GM23248 (cell line): ENCODE measurements around the gene TRERF1.

Experiments used
- EZH2 ChIP-seq: fragments of 200-600 bp; sonication (generic); IDR thresholded peaks from 2 replicates; pipeline ENCODE4 v1.6.1; 2018; ENCODE audit warnings: antibody characterized with exemption, mild to moderate bottlenecking; ENCODE audit not compliant: insufficient read depth, poor library complexity, severe bottlenecking
- EZH2phosphoT487 ChIP-seq: fragments of 200-600 bp; sonication (generic); IDR thresholded peaks from 2 replicates; pipeline ENCODE4 v1.6.1; 2018; ENCODE audit warnings: antibody characterized with exemption, moderate library complexity, mild to moderate bottlenecking, low read depth; ENCODE audit not compliant: insufficient read depth

DNA sequence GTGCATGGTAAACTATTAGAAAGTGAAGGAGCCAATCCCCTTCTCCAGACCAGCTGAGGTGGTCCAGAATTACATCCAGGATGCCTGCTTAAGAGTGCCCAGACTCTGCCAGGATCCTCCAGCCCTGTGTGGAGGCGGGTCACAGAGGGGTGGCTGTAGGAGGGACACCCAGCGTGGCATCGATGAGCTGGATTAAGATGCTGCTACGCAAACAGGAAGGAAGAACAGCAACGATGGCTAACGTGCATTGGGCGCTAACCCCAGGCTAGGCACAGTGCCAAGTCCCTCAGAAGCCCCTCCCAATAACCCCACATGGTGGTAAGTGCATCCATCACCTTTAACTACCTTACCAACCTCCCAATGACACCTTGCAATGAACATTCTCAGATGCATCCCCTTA, 170.2 kb downstream of the TRERF1 start:
- TF ChIP-seq EZH2 = no peak
- no peak for TF ChIP-seq EZH2phosphoT487
